GM21737 (cell line): ENCODE data around the gene KCNK7.
"Not testable (repeated sequence)": the region's sequence is repeated elsewhere in the genome, so short reads cannot be mapped to it uniquely, and the experiment has no call there.

Experiments used
- ATAC-seq: cut with Tn5 transposase; IDR thresholded peaks from one replicate; pipeline ENCODE4 v1.9.1; 2021; ENCODE audit warnings: mild to moderate bottlenecking, moderate library complexity; ENCODE audit not compliant: unreplicated experiment

Gene KCNK7, protein sequence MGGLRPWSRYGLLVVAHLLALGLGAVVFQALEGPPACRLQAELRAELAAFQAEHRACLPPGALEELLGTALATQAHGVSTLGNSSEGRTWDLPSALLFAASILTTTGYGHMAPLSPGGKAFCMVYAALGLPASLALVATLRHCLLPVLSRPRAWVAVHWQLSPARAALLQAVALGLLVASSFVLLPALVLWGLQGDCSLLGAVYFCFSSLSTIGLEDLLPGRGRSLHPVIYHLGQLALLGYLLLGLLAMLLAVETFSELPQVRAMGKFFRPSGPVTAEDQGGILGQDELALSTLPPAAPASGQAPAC

DNA sequence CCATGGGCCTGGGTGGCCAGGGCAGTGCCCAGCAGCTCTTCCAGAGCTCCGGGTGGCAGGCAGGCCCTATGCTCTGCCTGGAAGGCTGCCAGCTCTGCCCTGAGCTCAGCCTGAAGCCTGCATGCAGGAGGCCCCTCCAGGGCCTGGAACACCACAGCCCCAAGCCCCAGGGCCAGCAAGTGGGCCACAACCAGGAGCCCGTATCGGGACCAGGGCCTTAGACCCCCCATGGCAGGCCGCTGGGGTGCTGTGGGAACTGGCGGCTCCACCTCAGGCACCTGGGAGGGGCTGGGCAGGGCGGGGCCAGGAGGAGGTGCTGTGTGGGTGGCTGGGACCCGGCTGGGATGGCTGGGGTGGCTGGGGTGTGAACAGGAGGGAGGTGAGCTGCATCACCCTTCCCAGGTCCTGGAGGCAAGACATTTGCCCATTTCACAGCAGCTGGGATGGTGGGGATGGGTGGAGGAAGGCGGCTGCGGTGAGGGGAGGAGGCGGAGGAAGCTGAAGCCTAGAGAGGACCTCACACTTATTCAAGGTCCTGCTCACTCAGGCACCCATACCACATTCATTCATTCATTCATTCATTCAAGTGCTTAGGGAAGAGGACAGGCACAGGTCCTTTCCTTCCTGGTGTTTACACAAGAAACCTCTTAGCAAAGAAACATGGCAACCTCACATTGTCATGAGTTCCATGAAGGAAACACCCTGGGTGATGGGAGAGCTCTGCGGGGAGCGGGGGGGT, at the start of gene KCNK7:
Gene KCNK7, minus strand, starts transcription at position 258 of the 739 bp plus-strand sequence. Its CDS starts 28 bp downstream, at position 230.
- ATAC-seq, result no peak

DNA sequence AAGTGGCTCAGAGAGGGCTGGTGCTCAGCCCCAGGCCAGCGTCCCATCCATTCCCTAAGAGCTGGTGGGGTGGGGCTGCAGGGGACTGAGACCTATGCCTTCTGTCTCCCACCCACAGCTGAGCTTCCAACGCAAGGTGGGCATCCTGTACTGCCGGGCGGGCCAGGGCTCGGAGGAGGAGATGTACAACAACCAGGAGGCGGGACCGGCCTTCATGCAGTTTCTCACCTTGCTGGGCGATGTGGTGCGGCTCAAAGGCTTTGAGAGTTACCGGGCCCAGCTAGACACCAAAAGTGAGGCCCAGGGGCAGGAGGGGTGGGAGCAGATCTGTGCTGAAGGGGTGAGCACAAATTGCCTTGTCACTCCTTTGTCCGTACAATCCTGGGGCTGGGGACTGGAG, 49.2 kb upstream of the KCNK7 start:
- no peak for ATAC-seq

DNA sequence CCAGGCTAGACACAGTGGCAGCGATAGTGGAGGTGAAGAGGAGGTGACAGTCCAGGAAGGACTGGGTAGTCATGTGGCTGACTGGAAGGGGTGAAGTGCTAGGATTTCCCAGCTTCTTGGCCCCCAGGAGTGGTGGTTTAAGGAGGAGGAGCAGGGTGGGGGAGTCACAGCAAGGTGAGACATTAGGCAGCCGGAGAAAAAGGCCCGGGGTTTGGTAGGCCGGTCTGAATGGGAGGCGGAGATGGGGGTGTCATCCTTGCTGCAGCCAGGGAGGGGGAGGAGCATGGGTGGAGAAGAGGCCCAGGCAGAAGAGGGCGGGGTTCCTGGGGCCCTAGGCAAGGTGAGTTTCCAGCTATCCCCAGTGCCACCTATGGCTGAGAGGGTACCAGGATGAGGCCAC, 48.4 kb upstream of the KCNK7 start:
- no peak for ATAC-seq

DNA sequence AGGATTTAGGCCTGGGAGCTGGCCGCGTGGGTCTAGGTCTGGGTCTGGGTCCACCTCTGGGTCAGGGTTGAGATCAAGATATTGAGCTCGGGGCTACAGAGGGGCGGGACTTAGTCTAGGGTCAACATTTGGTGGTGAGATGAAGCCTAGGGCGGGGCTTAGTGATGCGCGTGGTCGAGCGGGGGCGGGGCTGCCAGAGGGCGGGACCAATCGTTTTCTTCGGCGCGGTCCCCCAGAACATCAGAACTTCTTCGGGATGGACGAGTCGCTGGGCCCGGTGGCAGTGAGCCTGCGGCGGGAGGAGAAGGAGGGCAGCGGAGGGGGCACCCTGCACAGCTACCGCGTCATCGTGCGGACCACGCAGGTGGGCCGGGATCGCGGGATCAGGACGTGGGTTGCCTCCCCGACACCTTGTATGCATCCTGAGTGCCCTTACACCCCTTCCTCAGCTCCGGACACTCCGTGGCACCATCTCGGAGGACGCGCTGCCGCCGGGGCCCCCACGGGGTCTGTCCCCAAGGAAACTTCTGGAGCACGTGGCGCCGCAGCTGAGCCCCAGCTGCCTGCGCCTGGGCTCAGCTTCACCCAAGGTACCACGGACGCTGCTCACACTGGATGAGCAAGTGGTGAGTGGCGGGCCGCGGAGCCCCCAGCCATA, 46.5 kb upstream of the KCNK7 start:
- no peak for ATAC-seq

DNA sequence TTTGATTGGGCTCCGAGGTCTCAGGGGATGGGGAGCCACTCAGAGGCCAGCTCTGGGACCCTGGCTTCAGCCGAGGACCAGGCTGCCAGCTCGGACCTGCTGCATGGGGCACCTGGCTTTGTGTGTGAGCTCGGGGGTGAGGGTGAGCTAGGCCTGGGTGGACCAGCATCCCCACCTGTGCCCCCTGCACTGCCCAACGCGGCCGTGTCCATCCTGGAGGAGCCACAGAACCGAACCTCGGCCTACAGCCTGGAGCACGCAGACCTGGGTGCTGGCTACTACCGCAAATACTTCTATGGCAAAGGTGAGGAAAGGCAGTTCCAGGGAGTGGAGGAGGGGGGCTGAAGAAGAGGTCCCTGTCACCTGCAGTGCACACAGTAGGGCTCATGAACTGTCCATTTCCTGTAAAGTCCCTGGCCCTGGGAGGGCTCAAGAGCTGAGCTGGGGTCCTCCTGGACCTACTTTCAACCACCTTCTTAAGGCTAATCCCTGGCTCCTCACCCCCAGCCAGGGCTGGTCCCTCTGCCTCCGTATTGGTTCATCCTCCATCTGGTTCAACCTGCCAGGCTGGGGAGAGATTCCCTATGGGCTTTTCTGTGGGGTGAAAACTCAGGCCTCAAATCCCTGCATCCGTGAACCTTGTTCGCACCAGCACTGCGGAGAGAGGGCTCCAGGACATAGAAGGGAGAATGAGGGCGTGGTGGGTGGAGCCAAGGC, 45.9 kb upstream of the KCNK7 start:
- no peak for ATAC-seq

DNA sequence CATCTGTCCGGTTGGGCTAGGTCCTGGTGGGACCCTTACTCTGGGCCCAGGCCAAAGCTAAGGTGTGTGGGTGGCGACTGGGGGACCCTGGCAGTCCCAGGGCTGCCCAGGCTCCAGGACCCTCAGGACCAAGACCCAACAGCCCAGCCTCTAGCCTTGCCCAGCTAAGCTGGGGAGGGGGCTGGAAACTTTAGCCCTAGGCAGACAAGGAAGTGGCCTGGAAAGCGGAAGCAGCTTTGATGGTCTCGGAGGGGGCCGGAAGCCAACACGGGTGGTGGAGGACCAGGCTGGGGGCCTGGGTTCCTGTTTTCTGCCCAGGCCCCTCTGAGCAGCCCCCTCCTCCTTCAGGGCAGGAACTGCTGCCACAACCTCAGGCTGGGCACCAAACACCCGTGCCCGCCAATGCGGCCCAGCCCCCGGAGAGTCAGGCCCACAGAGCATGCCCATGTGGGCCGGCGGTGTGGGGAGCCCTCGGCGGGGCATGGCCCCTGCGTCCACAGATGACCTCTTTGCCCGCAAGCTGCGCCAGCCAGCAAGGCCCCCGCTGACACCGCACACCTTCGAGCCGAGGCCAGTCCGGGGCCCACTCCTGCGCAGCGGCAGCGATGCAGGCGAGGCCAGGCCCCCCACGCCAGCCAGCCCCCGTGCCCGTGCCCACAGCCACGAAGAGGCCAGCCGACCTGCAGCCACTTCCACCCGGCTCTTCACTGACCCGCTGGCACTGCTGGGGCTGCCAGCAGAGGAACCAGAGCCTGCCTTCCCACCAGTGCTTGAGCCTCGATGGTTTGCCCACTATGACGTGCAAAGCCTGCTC, 45.1 kb upstream of the KCNK7 start:
- peak; percentile 3 for ATAC-seq

DNA sequence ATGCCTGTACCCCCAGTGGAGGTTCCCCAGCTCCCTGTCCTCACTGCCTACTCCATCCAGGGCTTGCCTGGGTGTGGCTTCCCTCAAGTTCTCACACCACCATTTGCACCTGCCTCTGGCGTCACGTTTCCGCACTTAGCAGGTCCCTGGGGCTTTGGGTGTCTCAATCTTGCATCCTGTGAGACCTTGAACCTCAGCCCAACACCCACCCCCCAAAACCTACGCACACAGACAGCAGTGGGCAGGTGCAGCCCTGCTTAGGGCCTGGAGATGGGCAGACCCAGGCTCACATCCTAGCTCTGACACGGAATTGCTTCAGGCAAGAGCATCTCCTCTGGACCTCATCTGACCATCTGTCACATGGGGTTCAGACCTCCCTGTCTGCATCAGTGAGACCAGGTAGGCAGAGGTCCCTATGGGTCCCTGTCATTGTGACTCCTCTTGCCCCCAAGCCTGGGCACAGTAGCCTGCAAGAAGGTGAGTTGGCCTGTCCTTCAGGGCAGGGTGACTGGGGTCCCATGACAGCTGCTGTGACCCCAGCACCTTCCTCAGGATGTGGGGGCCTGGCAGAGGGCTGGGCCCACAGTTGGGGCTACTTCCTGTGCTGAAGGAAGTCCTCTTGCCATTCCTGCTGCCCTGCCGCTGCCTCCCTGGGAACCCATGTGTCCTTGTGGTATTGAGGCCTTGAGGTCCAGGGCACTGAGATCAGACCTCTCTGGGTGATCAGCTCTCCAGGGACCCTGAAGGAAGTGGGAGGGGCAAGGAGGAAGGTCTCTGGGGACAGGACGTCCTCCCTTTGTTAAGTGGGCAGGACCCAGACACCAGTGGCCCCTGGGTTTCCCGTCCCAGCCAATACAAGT, 44.3 kb upstream of the KCNK7 start:
- peak; percentile 36 for ATAC-seq

DNA sequence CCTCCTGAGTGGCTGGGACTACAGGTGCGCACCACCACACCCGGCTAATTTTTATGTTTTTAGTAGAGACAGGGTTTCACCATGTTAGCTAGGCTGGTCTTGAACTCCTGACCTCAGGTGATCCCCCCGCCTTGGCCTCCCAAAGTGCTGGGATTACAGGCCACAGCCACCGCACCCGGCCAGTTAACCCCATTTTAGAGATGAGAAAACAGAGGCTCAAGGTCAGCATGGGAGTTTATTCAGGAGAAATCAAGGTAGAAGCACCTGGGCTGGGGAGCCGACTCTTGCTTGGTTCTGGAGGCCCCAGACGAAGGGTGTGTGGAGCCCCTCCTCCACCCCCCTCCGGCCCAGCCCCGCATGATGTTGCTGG, 43.6 kb upstream of the KCNK7 start:
- ATAC-seq, result not testable (repeated sequence)

DNA sequence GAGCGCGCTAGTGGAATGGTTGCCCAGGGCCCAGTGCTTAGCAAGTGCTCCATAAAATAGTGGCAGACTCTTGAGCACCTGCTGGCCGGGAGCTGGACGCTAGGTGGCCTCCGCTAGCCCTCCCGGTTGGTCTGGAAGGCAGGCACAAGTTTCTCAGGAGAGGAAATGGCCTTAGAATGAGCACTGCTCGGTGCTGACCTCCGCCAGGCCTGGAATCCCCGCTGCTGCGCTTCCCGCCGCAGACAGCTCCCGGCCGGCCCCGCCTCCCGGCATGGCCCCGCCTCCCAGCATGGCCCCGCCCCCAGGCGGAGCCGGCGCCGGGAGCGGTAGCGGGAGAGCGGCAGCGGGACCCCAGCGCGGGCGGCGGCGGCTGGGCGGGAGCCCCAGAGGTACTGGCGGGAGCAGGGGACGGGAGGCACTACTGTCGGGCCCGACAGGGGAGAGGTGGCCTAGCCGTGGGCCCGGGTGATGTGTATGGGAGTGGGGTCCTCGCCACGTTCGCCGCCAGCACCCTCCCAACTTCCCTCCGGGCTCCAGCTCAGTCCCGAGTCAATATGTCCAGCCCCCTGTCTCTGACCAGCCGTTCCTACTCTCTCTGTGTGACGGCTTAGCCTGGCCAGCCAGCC, 42.3 kb upstream of the KCNK7 start, which contains the start of gene SIPA1:
Gene SIPA1, plus strand, starts transcription at position 308 of the 626 bp plus-strand sequence. CDS start 2,821 bp downstream, outside the sequence.
- peak; percentile 31 for ATAC-seq

DNA sequence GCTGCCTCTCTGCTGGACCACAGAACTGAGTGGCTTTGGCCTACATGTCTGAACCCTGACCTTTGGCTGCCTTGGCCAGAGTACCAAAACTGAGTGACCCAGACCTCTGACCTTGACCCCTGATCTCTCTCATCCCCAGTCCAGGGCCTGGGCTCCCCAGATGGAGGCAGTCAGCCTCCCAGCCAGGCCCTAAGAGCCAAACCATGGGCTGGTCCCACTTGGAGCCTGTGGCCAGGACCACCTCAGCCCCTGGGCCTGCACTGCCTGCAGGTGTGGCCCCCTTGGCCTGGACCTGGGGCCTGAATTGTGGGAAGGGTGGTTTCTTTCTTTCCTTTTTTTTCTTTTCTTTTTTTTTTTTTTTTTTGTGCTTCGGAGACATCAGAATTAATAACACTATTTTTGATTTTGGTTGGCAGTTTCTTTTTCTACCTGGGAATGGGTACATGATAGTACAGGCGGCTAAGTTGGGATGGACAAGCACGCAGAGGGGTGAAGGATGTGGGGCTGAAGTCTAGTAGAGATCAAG, 41.5 kb upstream of the KCNK7 start:
- no peak for ATAC-seq

DNA sequence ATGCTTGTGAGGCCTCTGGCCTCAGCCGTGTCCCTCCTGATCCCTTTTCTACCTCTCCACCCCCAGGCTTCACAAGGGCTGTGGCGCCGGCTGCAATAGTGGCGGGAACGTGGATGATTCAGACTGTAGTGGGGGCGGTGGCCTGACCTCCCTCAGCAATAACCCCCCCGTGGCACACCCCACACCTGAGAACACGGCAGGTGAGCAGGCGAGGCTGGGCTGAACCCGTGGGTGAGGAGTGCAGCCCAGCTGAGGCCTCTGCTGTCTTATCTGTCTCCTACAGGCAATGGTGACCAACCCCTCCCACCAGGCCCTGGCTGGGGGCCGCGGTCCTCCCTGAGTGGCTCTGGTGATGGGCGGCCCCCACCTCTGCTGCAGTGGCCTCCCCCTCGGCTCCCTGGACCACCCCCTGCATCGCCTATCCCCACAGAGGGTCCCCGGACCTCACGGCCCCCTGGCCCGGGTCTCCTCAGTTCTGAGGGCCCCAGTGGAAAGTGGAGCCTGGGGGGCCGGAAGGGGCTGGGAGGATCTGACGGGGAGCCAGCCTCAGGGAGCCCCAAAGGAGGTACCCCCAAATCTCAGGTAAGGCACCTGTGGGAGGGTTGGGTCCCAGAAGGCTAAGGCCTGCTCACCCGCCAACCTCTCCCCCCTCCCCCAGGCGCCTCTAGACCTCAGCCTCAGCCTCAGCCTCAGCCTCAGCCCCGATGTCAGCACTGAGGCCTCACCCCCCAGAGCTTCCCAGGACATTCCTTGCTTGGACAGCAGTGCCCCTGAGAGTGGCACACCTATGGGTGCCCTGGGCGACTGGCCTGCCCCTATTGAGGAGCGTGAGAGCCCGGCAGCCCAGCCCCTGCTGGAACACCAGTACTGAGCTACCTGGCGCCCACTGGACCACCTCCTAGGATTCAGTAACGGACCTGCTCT, 40.8 kb upstream of the KCNK7 start:
- no peak for ATAC-seq

DNA sequence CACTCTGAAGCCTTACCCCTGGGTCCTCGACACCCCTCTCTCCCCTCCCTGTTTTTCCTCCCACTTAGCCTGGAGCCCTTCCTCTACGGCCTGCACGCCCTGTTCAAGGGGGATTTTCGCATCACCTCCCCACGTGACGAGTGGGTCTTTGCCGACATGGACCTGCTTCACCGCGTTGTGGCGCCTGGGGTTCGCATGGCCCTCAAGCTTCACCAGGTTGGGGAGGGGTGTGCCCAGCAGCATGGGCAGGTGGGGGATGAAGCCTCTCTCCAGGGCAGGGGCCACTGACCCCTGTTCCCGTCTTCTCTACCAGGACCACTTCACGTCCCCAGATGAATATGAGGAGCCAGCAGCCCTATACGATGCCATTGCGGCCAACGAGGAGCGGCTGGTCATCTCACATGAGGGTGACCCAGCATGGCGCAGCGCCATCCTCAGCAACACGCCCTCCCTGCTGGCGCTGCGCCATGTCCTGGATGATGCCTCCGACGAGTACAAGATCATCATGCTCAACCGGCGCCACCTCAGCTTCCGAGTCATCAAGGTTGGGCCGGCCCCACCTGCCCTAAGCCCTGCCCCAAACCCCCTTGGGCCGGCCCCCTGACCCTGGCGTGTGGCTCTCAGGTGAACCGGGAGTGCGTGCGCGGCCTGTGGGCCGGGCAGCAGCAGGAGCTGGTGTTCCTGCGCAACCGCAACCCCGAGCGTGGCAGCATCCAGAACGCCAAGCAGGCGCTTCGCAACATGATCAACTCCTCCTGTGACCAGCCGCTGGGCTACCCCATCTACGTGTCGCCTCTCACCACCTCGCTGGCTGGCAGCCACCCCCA, 39.5 kb upstream of the KCNK7 start:
- no peak for ATAC-seq

DNA sequence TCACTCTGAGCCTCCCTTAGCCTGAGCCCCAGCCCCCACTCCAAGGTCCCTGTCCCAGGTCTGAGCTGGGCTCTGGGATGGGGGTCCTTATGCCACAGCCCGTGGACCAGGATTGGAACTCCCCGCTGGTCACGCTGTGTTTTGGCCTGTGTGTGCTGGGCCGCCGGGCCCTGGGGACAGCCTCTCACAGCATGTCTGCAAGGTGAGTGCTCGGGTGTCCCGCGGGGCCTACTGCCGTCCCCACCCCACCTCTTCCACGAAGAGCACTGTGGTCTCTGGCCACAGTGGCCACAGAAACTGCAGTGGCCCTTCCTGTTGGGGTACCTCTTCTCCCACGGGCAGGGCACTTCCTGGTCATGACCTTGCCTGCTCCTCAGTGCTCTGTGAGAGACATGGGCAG, 38.8 kb upstream of the KCNK7 start:
- no peak for ATAC-seq

DNA sequence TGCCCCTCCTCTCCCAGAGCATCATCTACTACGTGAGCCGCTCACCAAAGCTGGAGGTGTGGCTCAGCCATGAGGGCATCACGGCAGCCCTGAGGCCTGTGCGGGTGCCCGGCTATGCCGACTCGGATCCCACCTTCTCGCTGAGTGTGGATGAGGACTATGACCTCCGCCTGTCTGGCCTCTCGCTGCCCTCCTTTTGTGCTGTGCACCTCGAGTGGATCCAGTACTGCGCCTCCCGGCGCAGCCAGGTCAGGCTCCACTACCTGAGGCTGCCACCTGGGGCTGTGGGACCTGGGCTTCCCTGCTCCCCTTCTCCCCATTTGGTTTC, 38.5 kb upstream of the KCNK7 start:
- no peak for ATAC-seq

DNA sequence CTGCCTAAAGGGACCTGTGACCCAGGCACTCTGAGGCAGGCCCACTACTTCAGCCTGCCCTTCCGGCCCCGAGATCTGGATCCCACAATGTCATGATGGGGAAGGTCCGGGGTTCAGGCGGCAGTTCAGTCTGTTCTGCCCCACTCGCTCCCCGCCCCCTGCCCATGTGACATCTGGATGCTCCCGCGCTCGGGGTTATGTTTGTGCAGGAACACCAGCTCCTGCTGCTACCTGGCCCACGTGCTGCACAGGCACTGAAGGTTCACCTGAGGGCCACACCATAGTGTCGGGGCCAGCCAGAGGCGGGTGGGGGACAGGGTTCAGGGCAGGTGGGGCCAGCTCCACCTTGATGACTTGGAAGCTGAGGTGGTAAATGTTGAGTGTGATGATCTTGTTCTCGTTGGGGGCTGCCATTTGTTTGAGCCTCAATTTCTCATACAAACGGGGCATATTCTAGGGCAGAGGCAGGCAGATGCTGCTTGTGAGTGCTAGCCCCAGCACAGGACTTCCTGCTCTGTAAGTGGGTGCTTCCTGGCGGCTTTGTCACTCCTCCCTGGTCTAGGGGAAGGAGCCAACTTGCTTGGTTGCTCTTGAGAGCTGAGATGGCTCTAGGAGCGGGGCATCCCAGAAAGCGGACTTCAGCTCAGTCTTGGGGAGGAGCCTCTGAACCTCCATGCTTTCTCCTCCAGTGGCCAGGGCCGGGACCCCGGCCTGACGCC, 37.9 kb upstream of the KCNK7 start:
- no peak for ATAC-seq

DNA sequence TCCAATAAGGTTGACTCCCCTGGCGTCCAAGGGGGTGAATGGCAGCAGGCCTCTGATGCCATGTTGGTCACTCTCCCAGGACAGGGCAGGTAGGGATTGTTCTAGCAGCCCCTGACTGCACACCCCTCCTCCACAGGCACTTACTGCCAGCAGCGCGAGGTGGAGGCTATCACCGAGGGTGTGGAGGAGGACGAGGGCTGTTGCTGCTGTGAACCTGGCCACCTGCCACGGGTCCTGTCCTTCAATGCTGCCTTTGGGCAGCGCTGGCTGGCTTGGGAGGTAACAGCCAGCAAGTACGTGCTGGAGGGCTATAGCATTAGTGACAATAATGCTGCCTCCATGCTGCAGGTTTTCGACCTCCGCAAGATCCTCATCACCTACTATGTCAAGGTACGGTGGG, 34.6 kb upstream of the KCNK7 start:
- no peak for ATAC-seq
